Measurements from ENCODE around the gene CEACAM19. TPM values are rescaled to one million over a fixed set of nuclear protein-coding genes. Genes with fewer than 3 reads are reported as not detected.

The CEACAM19 gene
- total RNA-seq, 1 experiment from 2014 or later = 8.0 TPM

GRCh38 chr19:44732235-44733014 lies 61.1 kb downstream of the CEACAM19 start:
- H4K20me1 ChIP-seq (ENCODE audit: insufficient read depth) = no peaks in the 10 kb centered on the region
- no peaks in the 10 kb centered on the region for H3K9me2 ChIP-seq (ENCODE audit: insufficient read depth)
- no peak for TF ChIP-seq CTCF (conservative IDR thresholded peaks at IDR 0.05)
- no peak for TF ChIP-seq EZH2 (IDR thresholded peaks at IDR 0.05; ENCODE audit: low read depth)
- no peak overlapping the region for H3K27ac ChIP-seq
- no peak overlapping the region for H3K4me2 ChIP-seq
- H3K4me1 ChIP-seq (replicated peaks; ENCODE audit: insufficient read depth) = peaks cover 20% of the 10 kb centered on the region
- H3K79me2 ChIP-seq (ENCODE audit: low read depth) = no peaks in the 10 kb centered on the region
- CTCF ChIA-PET = interaction anchor here (0.5 to 1.0 kb wide), 2 partner anchors 8 to 150 kb away, joined by 3 to 4 read pairs; no protein-coding TSS in a partner anchor
- H3K27me3 ChIP-seq (ENCODE audit: insufficient read depth, low read depth) = no peaks in the 10 kb centered on the region
- POLR2A ChIA-PET (ENCODE audit: unreplicated experiment) = interaction anchor here (0.6 kb wide), 1 partner anchor 15 kb away, joined by 22 read pairs; no protein-coding TSS in a partner anchor
- H3F3A ChIP-seq (ENCODE audit: insufficient read depth, low read depth) = peaks cover 30% of the 10 kb centered on the region
- no peak overlapping the region for H2AFZ ChIP-seq
- no peak overlapping the region for H3K4me3 ChIP-seq
- intact Hi-C loops (cut with micrococcal nuclease; ENCODE audit: unreplicated experiment) = no loop called here
- no peak for DNase-seq
- BruUV-seq (replicated peaks) = no TSS peak
- H3K36me3 ChIP-seq (ENCODE audit: low read depth) = no peaks in the 10 kb centered on the region
- no peaks in the 10 kb centered on the region for H3K9me3 ChIP-seq (ENCODE audit: insufficient read depth, low read depth)

Small RNAs within 50 kb of the gene (microRNA-seq; reads per million reads assigned to microRNA genes)
- gene MIR4531 (ENCODE audit: borderline number of aligned reads, borderline replicate concordance) = not detected

Other genes starting within 250 kb of the CEACAM19 start
- 11.3 and 12.3 TPM in 2 replicates for gene ZNF229, start 223.0 kb upstream of the CEACAM19 start, total RNA-seq (2021)
- 6.3 and 11.3 TPM in 2 replicates for gene ZNF180, start 171.0 kb upstream of the CEACAM19 start, total RNA-seq (2021)
- not detected in 2 replicates for gene CEACAM20, start 141.8 kb upstream of the CEACAM19 start, total RNA-seq (2021)
- gene IGSF23, start 57.9 kb upstream of the CEACAM19 start, total RNA-seq (2021) = not detected in 2 replicates
- 50.8 and 52.1 TPM in 2 replicates for gene PVR, start 27.6 kb upstream of the CEACAM19 start, total RNA-seq (2021)
- not detected in 2 replicates for gene CEACAM16, start 27.7 kb downstream of the CEACAM19 start, total RNA-seq (2021)
- gene BCL3, start 77.2 kb downstream of the CEACAM19 start, total RNA-seq (2021) = 36.1 and 38.9 TPM in 2 replicates
- gene CBLC, start 106.4 kb downstream of the CEACAM19 start, total RNA-seq (2021) = 53.6 and 68.8 TPM in 2 replicates
- gene BCAM, start 137.6 kb downstream of the CEACAM19 start, total RNA-seq (2021) = 146 and 199 TPM in 2 replicates
- gene NECTIN2, start 174.8 kb downstream of the CEACAM19 start, total RNA-seq (2021) = 115 and 136 TPM in 2 replicates
- gene TOMM40, start 219.8 kb downstream of the CEACAM19 start, total RNA-seq (2021) = 83.6 and 86.0 TPM in 2 replicates
- 11.5 and 16.5 TPM in 2 replicates for gene APOE, start 234.3 kb downstream of the CEACAM19 start, total RNA-seq (2021)
- gene APOC1, start 243.1 kb downstream of the CEACAM19 start, total RNA-seq (2021) = 27.4 and 31.1 TPM in 2 replicates